GM12878 (cell line): ENCODE results near the gene NPC2. TPM values are rescaled to one million over a fixed set of nuclear protein-coding genes. Genes with fewer than 3 reads are reported as not detected.

Experiments
- ATAC-seq: fragments of 200-7000 bp; cut with Tn5 transposase; 3 replicates; pipeline ENCODE4 v1.9.1; 2020; ENCODE audit warnings: mild to moderate bottlenecking, moderate library complexity
- BruUV-seq: library from RNA; stranded (reverse); fragments of 400-500 nt; replicated peaks from 2 replicates; lab custom pipeline; 2021; lab: Mats Ljungman, UMichigan
- CTCF ChIA-PET: fragments of 300-600 bp; sonication (Branson Sonifier 250); formaldehyde crosslinking; extraction: SDS; loops from one replicate; lab custom pipeline; 2021; ENCODE audit warnings: inconsistent platforms; lab: Yijun Ruan, JAX
- POLR2A ChIA-PET: fragments of 350-600 bp; formaldehyde crosslinking; extraction: SDS; loops from one replicate; lab custom pipeline; 2021; ENCODE audit warnings: inconsistent platforms; lab: Charles Lee
- RAD21 ChIA-PET: fragments of 300-600 bp; sonication (Branson Sonifier 250); formaldehyde crosslinking; loops from one replicate; lab custom pipeline; 2023; ENCODE audit warnings: antibody characterized with exemption; ENCODE audit not compliant: unreplicated experiment; lab: Charles Lee
- SMC1A ChIA-PET: fragments of 300-600 bp; sonication (Branson Sonifier 250); formaldehyde crosslinking; loops from one replicate; lab custom pipeline; 2023; ENCODE audit not compliant: unreplicated experiment, uncharacterized antibody; lab: Charles Lee
- DNase-seq: peaks from one replicate; pipeline ENCODE4 v3.0.0-alpha.2; 2011; ENCODE audit warnings: low read depth, low spot score
- FAIRE-seq: peaks from 3 replicates; lab custom pipeline; 2011; peaks lifted over from hg19 to GRCh38; lab: Jason Lieb, UNC
- H2AFZ ChIP-seq: 2 replicates; pipeline ENCODE4 v1.6.0; 2011; ENCODE audit warnings: low read depth, low read length, control low read depth; ENCODE audit not compliant: control insufficient read depth
- H3K27ac ChIP-seq: 2 replicates; pipeline ENCODE4 v1.5.1; 2011; ENCODE audit warnings: control low read depth; ENCODE audit not compliant: control insufficient read depth, insufficient read depth
- H3K27me3 ChIP-seq, 2 experiments: replicated peaks in 1 of 2; 2 replicates each; pipeline versions ENCODE4 v1.6.0 to v1.6.1; 2011; ENCODE audit warnings: low read length in 1 of 2; ENCODE audit not compliant: control insufficient read depth in 2 of 2, insufficient read depth in 2 of 2
- H3K36me3 ChIP-seq, 2 experiments: 2 replicates each; pipeline ENCODE4 v1.5.1; 2011; ENCODE audit warnings: low read length in 1 of 2; ENCODE audit not compliant: control insufficient read depth in 2 of 2, insufficient read depth in 2 of 2
- H3K4me1 ChIP-seq: 2 replicates; pipeline ENCODE4 v1.6.1; 2011; ENCODE audit warnings: mild to moderate bottlenecking, low read length, moderate library complexity, mixed read lengths; ENCODE audit not compliant: control insufficient read depth, insufficient read depth
- H3K4me2 ChIP-seq: 2 replicates; pipeline ENCODE4 v1.6.0; 2011; ENCODE audit warnings: control low read depth; ENCODE audit not compliant: control insufficient read depth, insufficient read depth
- H3K4me3 ChIP-seq: fragments of 200-600 bp; sonication (generic); 2 replicates; pipeline ENCODE4 v1.5.1; 2016
- H3K79me2 ChIP-seq: 2 replicates; pipeline ENCODE4 v1.6.0; 2011; ENCODE audit warnings: low read length; ENCODE audit not compliant: control insufficient read depth, insufficient read depth
- H3K9ac ChIP-seq: 2 replicates; pipeline ENCODE4 v1.8.0; 2011; ENCODE audit warnings: low read length, control low read depth, mixed read lengths; ENCODE audit not compliant: control insufficient read depth, insufficient read depth
- H3K9me3 ChIP-seq: replicated peaks from 3 replicates; pipeline ENCODE4 v1.5.1; 2011; ENCODE audit warnings: mild to moderate bottlenecking, low read length; ENCODE audit not compliant: control insufficient read depth, insufficient read depth
- H4K20me1 ChIP-seq: 2 replicates; pipeline ENCODE4 v1.6.0; 2011; ENCODE audit not compliant: control insufficient read depth, insufficient read depth
- HCFC1 ChIP-seq: fragments of 150-350 bp; IDR thresholded peaks from 2 replicates; pipeline ENCODE4 v1.6.1; 2014; ENCODE audit warnings: low read length
- KDM1A ChIP-seq: fragments of 200-600 bp; sonication (generic); IDR thresholded peaks from 2 replicates; pipeline ENCODE4 v1.6.1; 2016; ENCODE audit warnings: borderline replicate concordance
- POLR2AphosphoS5 ChIP-seq: IDR thresholded peaks from 2 replicates; pipeline ENCODE4 v1.6.1; 2011; ENCODE audit warnings: mild to moderate bottlenecking, low read length, inconsistent platforms
- SMAD5 ChIP-seq: IDR thresholded peaks from 2 replicates; pipeline ENCODE4 v1.6.1; 2016; ENCODE audit warnings: antibody characterized with exemption, low read depth
- SMC3 ChIP-seq: IDR thresholded peaks from 2 replicates; pipeline ENCODE4 v1.6.1; 2011; ENCODE audit warnings: low read length, improper control_type of control experiment, borderline replicate concordance
- USF1 ChIP-seq: IDR thresholded peaks from 2 replicates; pipeline ENCODE4 v1.6.1; 2011; ENCODE audit warnings: borderline replicate concordance, low read depth, mild to moderate bottlenecking, moderate library complexity, mixed read lengths, low read length; ENCODE audit not compliant: insufficient read depth; ENCODE audit errors: extremely low read length
- ZBTB33 ChIP-seq: fragments of 450-650 bp; IDR thresholded peaks from 2 replicates; pipeline ENCODE4 v1.6.1; 2017; ENCODE audit warnings: mild to moderate bottlenecking
- WGBS: methylation state at CpG from one replicate; pipeline ENCODE4 v1.1.6; 2016; ENCODE audit warnings: low lambda C conversion rate; ENCODE audit not compliant: insufficient replicate concordance, insufficient coverage; ENCODE audit errors: missing lambda C conversion rate; 5-methylcytosine and 5-hydroxymethylcytosine counted together
- in situ Hi-C: fragments of 300-500 bp; cut with MboI; formaldehyde crosslinking; loops from 9 replicates; pipeline ENCODE4 v1.14.3; 2018; ENCODE audit warnings: mixed read lengths
- intact Hi-C: fragments of 100-400 bp; cut with micrococcal nuclease; formaldehyde crosslinking; loops from one replicate; pipeline ENCODE4 v1.14.2; 2022; ENCODE audit not compliant: unreplicated experiment
- polyA plus RNA-seq, 11 experiments: library from polyadenylated mRNA; depleted of rRNA in 4 of 11; unstranded in 6 of 11; stranded (reverse) in 5 of 11; fragments of >200 nt; fragmentation: Nextera tagmentation in 4 of 11; fragmentation: Illumina TruSeq in 1 of 11; extraction: Ambion mirVana in 4 of 11; extraction: Trizol in 1 of 11; gene quantifications; 1 replicate in 1 of 11; 2 replicates in 10 of 11; pipeline versions ENCODE4 v1.2.1 to v1.2.3, GENCODE V29; 2011 to 2016; ENCODE audit warnings: inconsistent platforms in 2 of 11, missing spikeins in 2 of 11, low read depth in 1 of 11
- total RNA-seq, 4 experiments: library from RNA; depleted of rRNA in 3 of 4; stranded (reverse); fragments of >200 nt in 3 of 4; fragmentation: Illumina TruSeq in 1 of 4; extraction: Trizol in 1 of 4; gene quantifications; 2 replicates each; pipeline versions ENCODE4 v1.2.1 to v1.2.3, GENCODE V29; 2013 to 2021

NPC2 gene
- total and polyA plus RNA-seq, 10 of the 15 experiments (the other 5 are each of a cell fraction or from before 2014, with no cell fraction given) = 29.5 to 109 (median 59.1) TPM

GRCh38 chr14:74501691-74502090, 8.6 kb upstream of the NPC2 start:
- Histone ChIP-seq H3K9ac (no peak overlapping the region), H3K4me2 (no peak overlapping the region), H4K20me1 (no peaks in the 10 kb centered on the region), H3K4me3 (no peak overlapping the region), H3K36me3 (no peaks in the 10 kb centered on the region), H3K9me3 (no peaks in the 10 kb centered on the region), H3K79me2 (no peaks in the 10 kb centered on the region), H3K27me3 (no peaks in the 10 kb centered on the region; a peak in 1 of 4 replicates), H3K4me1 (no peaks in the 10 kb centered on the region), H2AFZ (no peak overlapping the region), H3K27ac (no peak overlapping the region)
- no peak for ATAC-seq
- CTCF ChIA-PET = interaction anchor here (0.8 to 1.2 kb wide), 6 partner anchors 8 to 303 kb away, joined by 3 to 6 read pairs (median 4); partner anchors contain the start of genes ISCA2 and NPC2
- POLR2A ChIA-PET = no interaction called here
- DNase-seq = no peak
- in situ Hi-C loops (no loop called here), intact Hi-C loops (no loop called here)
- FAIRE-seq = no peak
- TF ChIP-seq KDM1A (no peak), SMC3 (no peak), POLR2AphosphoS5 (no peak), USF1 (no peak), HCFC1 (no peak), SMAD5 (no peak), ZBTB33 (no peak)
- SMC1A ChIA-PET = interaction anchor here (0.9 kb wide), 1 partner anchor 19 kb away, joined by 3 read pairs; no protein-coding TSS in a partner anchor
- WGBS = 52% methylated on average over 5 of the region's 5 CpGs
- no TSS peak for BruUV-seq
- RAD21 ChIA-PET = interaction anchor here (0.6 kb wide), 1 partner anchor 388 kb away, joined by 4 read pairs; no protein-coding TSS in a partner anchor
